SK-N-SH (cell line): ENCODE measurements around the gene KCNN3. TPM values are rescaled to one million over a fixed set of nuclear protein-coding genes. Genes with fewer than 3 reads are reported as not detected.

ENCODE experiments used
- CTCF ChIA-PET: fragments of 300-600, 350-600 bp; formaldehyde crosslinking; extraction: SDS; loops from one replicate; lab custom pipeline; 2021; lab: Yijun Ruan, JAX
- POLR2A ChIA-PET: fragments of 350-600 bp; sonication (Branson Sonifier 250); formaldehyde crosslinking; extraction: SDS; loops from one replicate; lab custom pipeline; 2020; ENCODE audit warnings: antibody characterized with exemption, inconsistent platforms; lab: Yijun Ruan, JAX
- DNase-seq: peaks from one replicate; pipeline ENCODE4 v3.0.0; 2012
- H2AFZ ChIP-seq: fragments of 200-600 bp; sonication (generic); 2 replicates; pipeline ENCODE4 v1.8.1; 2016; ENCODE audit warnings: antibody characterized with exemption, mild to moderate bottlenecking, low read depth
- H3F3A ChIP-seq: fragments of 200-600 bp; sonication (generic); replicated peaks from 2 replicates; pipeline ENCODE3; 2016; ENCODE audit warnings: antibody characterized with exemption, mild to moderate bottlenecking; ENCODE audit not compliant: insufficient read depth
- H3K27ac ChIP-seq, 2 experiments: fragments of 200-500 bp in 1 of 2; fragments of 200-600 bp in 1 of 2; sonication (Bioruptor generic) in 1 of 2; sonication (generic), shearing (Covaris generic) in 1 of 2; 2 replicates each; pipeline versions ENCODE4 v1.5.1 to v1.6.1; 2014 to 2016; ENCODE audit warnings: low read depth in 2 of 2, inconsistent platforms in 1 of 2, low read length in 1 of 2, mild to moderate bottlenecking in 1 of 2, mixed read lengths in 1 of 2
- H3K27me3 ChIP-seq: fragments of 200-600 bp; sonication (generic), shearing (Covaris generic); 2 replicates; pipeline ENCODE4 v1.6.1; 2016; ENCODE audit warnings: mixed run types; ENCODE audit not compliant: insufficient read depth
- H3K36me3 ChIP-seq, 2 experiments: fragments of 200-500 bp in 1 of 2; fragments of 200-600 bp in 1 of 2; sonication (Bioruptor generic) in 1 of 2; sonication (generic) in 1 of 2; replicated peaks in 1 of 2; 2 replicates each; pipeline versions ENCODE3 to v1.5.1; 2014 to 2016; ENCODE audit warnings: low read length in 1 of 2, mild to moderate bottlenecking in 1 of 2; ENCODE audit not compliant: insufficient read depth in 2 of 2, control insufficient read depth in 1 of 2
- H3K4me1 ChIP-seq, 2 experiments: fragments of 200-500 bp in 1 of 2; fragments of 200-600 bp in 1 of 2; sonication (Bioruptor generic) in 1 of 2; sonication (generic), shearing (Covaris generic) in 1 of 2; 2 replicates each; pipeline versions ENCODE4 v1.5.1 to v1.6.1; 2014 to 2016; ENCODE audit warnings: low read depth in 1 of 2, low read length in 1 of 2, mixed run types in 1 of 2; ENCODE audit not compliant: insufficient read depth in 2 of 2, control insufficient read depth in 1 of 2
- H3K4me2 ChIP-seq: fragments of 200-600 bp; sonication (generic), shearing (Covaris generic); 2 replicates; pipeline ENCODE4 v1.6.1; 2017; ENCODE audit warnings: mixed run types
- H3K4me3 ChIP-seq, 2 experiments: fragments of 200-500 bp in 1 of 2; fragments of 200-600 bp in 1 of 2; sonication (Bioruptor generic) in 1 of 2; sonication (generic), shearing (Covaris generic) in 1 of 2; 2 replicates each; pipeline versions ENCODE4 v1.5.1 to v1.8.1; 2014 to 2016; ENCODE audit warnings: low read depth in 2 of 2, inconsistent platforms in 1 of 2, low read length in 1 of 2, mild to moderate bottlenecking in 1 of 2, mixed read lengths in 1 of 2, moderate library complexity in 1 of 2
- H3K79me2 ChIP-seq: fragments of 200-600 bp; sonication (generic); 2 replicates; pipeline ENCODE4 v1.8.1; 2017; ENCODE audit warnings: mild to moderate bottlenecking; ENCODE audit not compliant: insufficient read depth
- H3K9ac ChIP-seq: fragments of 200-600 bp; sonication (generic); 2 replicates; pipeline ENCODE4 v1.6.1; 2017; ENCODE audit warnings: mixed run types
- H3K9me2 ChIP-seq: fragments of 200-600 bp; sonication (generic); 2 replicates; pipeline ENCODE4 v1.6.1; 2017; ENCODE audit warnings: mixed run types
- H3K9me3 ChIP-seq: fragments of 200-600 bp; sonication (generic); 2 replicates; pipeline ENCODE4 v1.6.1; 2017; ENCODE audit warnings: mixed run types, mild to moderate bottlenecking, moderate library complexity
- H4K20me1 ChIP-seq: fragments of 200-600 bp; sonication (generic); 2 replicates; pipeline ENCODE4 v1.6.1; 2017; ENCODE audit warnings: mild to moderate bottlenecking, mixed run types; ENCODE audit not compliant: insufficient read depth
- CHD2 ChIP-seq: fragments of 150-350 bp; IDR thresholded peaks from 2 replicates; pipeline ENCODE4 v1.6.1; 2018; ENCODE audit warnings: low read length; ENCODE audit not compliant: partially characterized antibody
- ELF1 ChIP-seq: IDR thresholded peaks from 2 replicates; pipeline ENCODE4 v1.4.0; 2012
- EZH2phosphoT487 ChIP-seq: fragments of 200-600 bp; sonication (generic); IDR thresholded peaks from 2 replicates; pipeline ENCODE4 v1.6.1; 2017; ENCODE audit warnings: low read depth, mixed run types, mild to moderate bottlenecking, antibody characterized with exemption, moderate library complexity, borderline replicate concordance
- FOSL2 ChIP-seq: IDR thresholded peaks from 2 replicates; pipeline ENCODE4 v1.4.0; 2012; ENCODE audit warnings: low read depth, mild to moderate bottlenecking, moderate library complexity, borderline replicate concordance
- GABPA ChIP-seq: IDR thresholded peaks from 2 replicates; pipeline ENCODE4 v1.4.0; 2012; ENCODE audit warnings: low read depth, mild to moderate bottlenecking
- MXI1 ChIP-seq: IDR thresholded peaks from 2 replicates; pipeline ENCODE4 v1.6.1; 2012; ENCODE audit warnings: mild to moderate bottlenecking, low read depth, low read length, improper control_type of control experiment
- TCF12 ChIP-seq: IDR thresholded peaks from 2 replicates; pipeline ENCODE4 v1.4.0; 2012
- WGBS: methylation state at CpG from one replicate; pipeline ENCODE4 v1.1.6; 2017; ENCODE audit warnings: low lambda C conversion rate; 5-methylcytosine and 5-hydroxymethylcytosine counted together
- polyA plus RNA-seq, 3 experiments: library from polyadenylated mRNA; depleted of rRNA; stranded (reverse); fragments of >200 nt; gene quantifications; 2 replicates each; pipeline ENCODE4 v1.2.3, GENCODE V29; 2012
- TF ChIP-seq, protein P1 (sequence below): IDR thresholded peaks from 2 replicates; pipeline ENCODE4 v1.4.0; 2012; ENCODE audit warnings: low read depth, borderline replicate concordance
- TF ChIP-seq, protein P2 (sequence below): fragments of 150-350 bp; IDR thresholded peaks from 2 replicates; pipeline ENCODE4 v1.6.1; 2016; ENCODE audit warnings: mild to moderate bottlenecking, low read depth, low read length

The KCNN3 gene
- polyA plus RNA-seq, 1 of the 3 experiments (the other 2 are of a cell fraction), result 0.16 TPM

DNA sequence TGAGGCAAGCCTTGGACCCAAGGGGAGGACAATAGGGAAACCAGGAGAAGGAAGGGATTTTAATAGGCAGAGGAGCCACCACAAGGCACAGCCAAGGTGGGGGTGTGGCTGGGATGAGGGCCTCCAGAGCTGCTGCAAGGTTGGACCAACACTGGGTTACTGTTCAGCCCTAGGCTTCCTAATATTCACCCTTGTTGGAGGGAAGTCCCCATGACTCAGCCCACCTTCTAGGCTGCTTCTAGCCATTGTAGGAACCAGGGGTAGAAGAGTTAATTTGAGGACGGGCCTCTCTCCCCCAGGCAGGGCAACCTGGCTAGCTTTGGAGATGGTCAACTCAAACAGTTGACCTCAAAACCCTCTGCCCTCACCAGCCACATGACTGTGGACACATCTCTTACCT, 59.5 kb downstream of the KCNN3 start:
- ChIA-PET CTCF (interaction anchor here (3.1 kb wide), 1 partner anchor 9 kb away, joined by 17 read pairs; no protein-coding TSS in a partner anchor), POLR2A (no interaction called here)
- Histone ChIP-seq H3F3A (no peaks in the 10 kb centered on the region), H3K4me3 (no peak overlapping the region), H3K9ac (no peak overlapping the region), H3K4me2 (0 out of 2 replicates have a peak overlapping the region, but pooled peaks have one; percentile 18), H3K4me1 (peaks cover 0 to 46% of the 10 kb centered on the region in 2 experiments; a peak in 2 of 4 replicates), H3K36me3 (no peaks in the 10 kb centered on the region), H3K79me2 (no peaks in the 10 kb centered on the region), H3K27me3 (peaks cover 16% of the 10 kb centered on the region), H3K9me2 (no peaks in the 10 kb centered on the region), H3K27ac (no peak overlapping the region), H3K9me3 (no peaks in the 10 kb centered on the region), H2AFZ (no peak overlapping the region), H4K20me1 (no peaks in the 10 kb centered on the region)
- DNase-seq, result no peak
- WGBS, result no CpG with 5 or more reads among the region's 1 CpG
- TF ChIP-seq, protein P1, sequence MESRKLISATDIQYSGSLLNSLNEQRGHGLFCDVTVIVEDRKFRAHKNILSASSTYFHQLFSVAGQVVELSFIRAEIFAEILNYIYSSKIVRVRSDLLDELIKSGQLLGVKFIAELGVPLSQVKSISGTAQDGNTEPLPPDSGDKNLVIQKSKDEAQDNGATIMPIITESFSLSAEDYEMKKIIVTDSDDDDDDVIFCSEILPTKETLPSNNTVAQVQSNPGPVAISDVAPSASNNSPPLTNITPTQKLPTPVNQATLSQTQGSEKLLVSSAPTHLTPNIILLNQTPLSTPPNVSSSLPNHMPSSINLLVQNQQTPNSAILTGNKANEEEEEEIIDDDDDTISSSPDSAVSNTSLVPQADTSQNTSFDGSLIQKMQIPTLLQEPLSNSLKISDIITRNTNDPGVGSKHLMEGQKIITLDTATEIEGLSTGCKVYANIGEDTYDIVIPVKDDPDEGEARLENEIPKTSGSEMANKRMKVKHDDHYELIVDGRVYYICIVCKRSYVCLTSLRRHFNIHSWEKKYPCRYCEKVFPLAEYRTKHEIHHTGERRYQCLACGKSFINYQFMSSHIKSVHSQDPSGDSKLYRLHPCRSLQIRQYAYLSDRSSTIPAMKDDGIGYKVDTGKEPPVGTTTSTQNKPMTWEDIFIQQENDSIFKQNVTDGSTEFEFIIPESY, result no peak
- TF ChIP-seq MXI1, result no peak
- TF ChIP-seq, protein P2, sequence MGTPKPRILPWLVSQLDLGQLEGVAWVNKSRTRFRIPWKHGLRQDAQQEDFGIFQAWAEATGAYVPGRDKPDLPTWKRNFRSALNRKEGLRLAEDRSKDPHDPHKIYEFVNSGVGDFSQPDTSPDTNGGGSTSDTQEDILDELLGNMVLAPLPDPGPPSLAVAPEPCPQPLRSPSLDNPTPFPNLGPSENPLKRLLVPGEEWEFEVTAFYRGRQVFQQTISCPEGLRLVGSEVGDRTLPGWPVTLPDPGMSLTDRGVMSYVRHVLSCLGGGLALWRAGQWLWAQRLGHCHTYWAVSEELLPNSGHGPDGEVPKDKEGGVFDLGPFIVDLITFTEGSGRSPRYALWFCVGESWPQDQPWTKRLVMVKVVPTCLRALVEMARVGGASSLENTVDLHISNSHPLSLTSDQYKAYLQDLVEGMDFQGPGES, result no peak
- TF ChIP-seq CHD2, result no peak
- no peak for TF ChIP-seq EZH2phosphoT487

DNA sequence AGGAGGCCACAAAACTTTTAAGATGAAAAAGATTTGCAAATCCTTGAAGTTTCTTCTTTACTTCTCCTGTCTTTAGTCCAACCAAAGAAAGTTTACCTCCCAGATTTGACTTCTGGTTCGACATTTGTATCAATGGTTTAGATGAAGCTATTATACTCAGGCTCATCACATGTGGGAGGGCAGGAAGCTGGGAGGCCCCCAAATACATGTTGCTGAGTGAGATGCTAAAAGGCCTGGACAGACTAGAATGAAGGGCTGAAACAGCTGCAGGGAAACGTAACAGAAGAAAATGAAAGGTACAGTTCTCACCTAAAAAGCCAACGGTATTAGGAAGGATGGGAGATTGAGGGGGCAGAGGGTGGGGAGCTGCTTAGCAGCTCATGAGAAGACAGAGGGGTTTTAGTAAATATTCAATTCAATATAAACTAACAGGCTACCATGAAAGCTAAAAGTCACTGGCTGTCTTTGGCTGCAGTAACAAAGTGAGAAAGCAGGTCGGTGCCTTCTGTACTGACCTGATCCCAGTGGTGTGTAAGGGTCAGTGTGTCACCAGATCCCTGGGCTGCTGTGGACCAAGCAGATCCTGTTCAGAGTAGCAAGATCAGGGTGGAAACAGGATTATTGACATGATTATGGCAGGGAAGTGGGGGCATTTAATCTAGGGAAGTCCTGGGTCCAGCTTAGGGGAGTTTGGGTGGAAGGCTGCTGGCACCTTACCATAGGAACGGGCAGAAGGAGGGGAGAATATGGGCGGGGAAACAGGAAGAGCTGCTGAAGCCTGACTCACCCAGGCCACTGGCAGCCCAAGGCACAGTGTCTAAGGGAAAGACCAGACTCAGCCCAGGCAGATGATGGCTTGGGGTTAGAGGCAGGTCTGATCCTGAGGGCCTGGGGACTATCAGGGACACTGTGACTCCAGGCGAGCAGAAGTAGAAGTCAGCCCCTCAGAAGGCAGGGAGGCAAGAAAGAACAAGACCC, 60.4 kb downstream of the KCNN3 start:
- H4K20me1 ChIP-seq, result no peaks in the 10 kb centered on the region
- TF ChIP-seq GABPA (no peak), FOSL2 (peak; percentile 11; the same call in 1 of the 2 replicates), TCF12 (no peak), ELF1 (0 out of 2 replicates have a peak, but pooled peaks have one; percentile 24)
- H3K4me1 ChIP-seq, result peaks cover 0 to 46% of the 10 kb centered on the region in 2 experiments; a peak in 2 of 4 replicates
- no peak overlapping the region for H3K27ac ChIP-seq
- ChIA-PET POLR2A (no interaction called here), CTCF (interaction anchor here (1.0 to 3.1 kb wide), 5 partner anchors 10 to 69 kb away, joined by 3 to 17 read pairs (median 3); no protein-coding TSS in a partner anchor)
- H3K79me2 ChIP-seq, result no peaks in the 10 kb centered on the region
- H3K27me3 ChIP-seq, result peaks cover 24% of the 10 kb centered on the region
- no peaks in the 10 kb centered on the region for H3K9me3 ChIP-seq
- H3K9ac ChIP-seq, result no peak overlapping the region
- H3K36me3 ChIP-seq, result no peaks in the 10 kb centered on the region
- 0 out of 2 replicates have a peak overlapping the region, but pooled peaks have one; percentile 18 for H3K4me2 ChIP-seq
- H3K9me2 ChIP-seq, result no peaks in the 10 kb centered on the region
- no peak overlapping the region; the same call in 1 of the 2 replicates for H2AFZ ChIP-seq
- no peak overlapping the region for H3K4me3 ChIP-seq
- 42% methylated on average over 7 of the region's 7 CpGs for WGBS
- no peaks in the 10 kb centered on the region for H3F3A ChIP-seq
- no peak for DNase-seq
